HEK293T (cell line): ENCODE data around the gene GNAQ.
A peak's percentile ranks its signal among the peaks of the same experiment; 100 is the strongest.

Experiments used
- CTCF ChIA-PET: fragments of 350-600 bp; formaldehyde crosslinking; extraction: SDS; loops from one replicate; lab custom pipeline; 2021; ENCODE audit warnings: antibody characterized with exemption, inconsistent platforms; lab: Yijun Ruan, JAX
- POLR2A ChIA-PET: fragments of 350-600 bp; formaldehyde crosslinking; extraction: SDS; loops from one replicate; lab custom pipeline; 2020; ENCODE audit warnings: antibody characterized with exemption, inconsistent platforms; lab: Yijun Ruan, JAX
- DNase-seq: peaks from one replicate; pipeline ENCODE4 v3.0.0; 2012; ENCODE audit warnings: mixed read lengths; ENCODE audit errors: extremely low spot score
- ARNT ChIP-seq: fragments of 450-650 bp; IDR thresholded peaks from 2 replicates; pipeline ENCODE4 v1.6.1; 2017; ENCODE audit warnings: mild to moderate bottlenecking
- BHLHE40 ChIP-seq: fragments of 450-650 bp; IDR thresholded peaks from 2 replicates; pipeline ENCODE4 v1.6.1; 2016; ENCODE audit warnings: mild to moderate bottlenecking, moderate library complexity, borderline replicate concordance
- CTBP1 ChIP-seq: fragments of 450-650 bp; IDR thresholded peaks from 2 replicates; pipeline ENCODE4 v1.6.1; 2016; ENCODE audit warnings: borderline replicate concordance
- ELF4 ChIP-seq: fragments of 450-650 bp; IDR thresholded peaks from 2 replicates; pipeline ENCODE4 v1.6.1; 2017; ENCODE audit warnings: antibody characterized with exemption
- FOXA1 ChIP-seq: fragments of 450-650 bp; IDR thresholded peaks from 2 replicates; pipeline ENCODE4 v1.6.1; 2016; ENCODE audit warnings: mild to moderate bottlenecking
- FOXK2 ChIP-seq: fragments of 450-650 bp; IDR thresholded peaks from 2 replicates; pipeline ENCODE4 v1.6.1; 2016; ENCODE audit warnings: mild to moderate bottlenecking
- FOXM1 ChIP-seq: fragments of 450-650 bp; IDR thresholded peaks from 2 replicates; pipeline ENCODE4 v1.6.1; 2017; ENCODE audit warnings: mild to moderate bottlenecking, borderline replicate concordance
- HDGF ChIP-seq: fragments of 450-650 bp; IDR thresholded peaks from 2 replicates; pipeline ENCODE4 v1.6.1; 2017; ENCODE audit warnings: antibody characterized with exemption, borderline replicate concordance
- L3MBTL2 ChIP-seq: fragments of 450-650 bp; conservative IDR thresholded peaks from 2 replicates; pipeline ENCODE4 v1.6.1; 2016; ENCODE audit warnings: mild to moderate bottlenecking
- LEF1 ChIP-seq: fragments of 450-650 bp; IDR thresholded peaks from 2 replicates; pipeline ENCODE4 v1.6.1; 2017; ENCODE audit warnings: mild to moderate bottlenecking, borderline replicate concordance
- NFRKB ChIP-seq: fragments of 450-650 bp; IDR thresholded peaks from 2 replicates; pipeline ENCODE4 v1.6.1; 2016; ENCODE audit warnings: mild to moderate bottlenecking, moderate library complexity
- SP1 ChIP-seq: fragments of 450-650 bp; IDR thresholded peaks from 2 replicates; pipeline ENCODE4 v1.6.1; 2017
- SUZ12 ChIP-seq: fragments of 450-650 bp; IDR thresholded peaks from 2 replicates; pipeline ENCODE4 v1.6.1; 2016; ENCODE audit warnings: mild to moderate bottlenecking
- TARDBP ChIP-seq: fragments of 450-650 bp; IDR thresholded peaks from 2 replicates; pipeline ENCODE4 v1.6.1; 2016
- ZNF384 ChIP-seq: fragments of 450-650 bp; IDR thresholded peaks from 2 replicates; pipeline ENCODE4 v1.6.1; 2016
- TF ChIP-seq, protein P1 (sequence below): fragments of 450-650 bp; IDR thresholded peaks from 2 replicates; pipeline ENCODE4 v1.6.1; 2016

The GNAQ gene

DNA sequence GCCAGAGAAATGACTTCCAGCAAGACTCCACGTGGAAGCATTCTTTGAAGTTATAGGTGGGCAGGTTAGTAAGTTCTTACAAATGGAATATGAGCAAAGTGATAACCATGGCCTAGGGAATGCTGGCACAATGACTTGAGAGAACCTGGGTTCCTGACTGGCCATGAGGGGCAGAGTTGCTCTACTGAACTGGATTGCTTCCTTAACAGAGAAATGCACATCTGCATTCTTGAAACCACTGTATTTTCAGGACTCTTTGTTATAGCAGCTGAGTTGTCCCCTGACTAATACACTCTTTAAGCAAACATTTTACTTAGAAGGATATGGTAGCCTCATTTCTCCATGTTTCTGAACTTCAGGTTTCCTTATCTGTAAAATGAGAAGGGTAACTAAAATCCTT is 275.2 kb downstream of the GNAQ start:
- ChIA-PET CTCF (no interaction called here), POLR2A (no interaction called here)
- no peak for TF ChIP-seq CTBP1
- no peak for TF ChIP-seq HDGF
- no peak for TF ChIP-seq ELF4
- no peak for TF ChIP-seq FOXK2
- TF ChIP-seq FOXM1, result no peak
- TF ChIP-seq SUZ12, result no peak
- no peak for TF ChIP-seq SP1
- no peak for TF ChIP-seq ZNF384
- no peak for DNase-seq

DNA sequence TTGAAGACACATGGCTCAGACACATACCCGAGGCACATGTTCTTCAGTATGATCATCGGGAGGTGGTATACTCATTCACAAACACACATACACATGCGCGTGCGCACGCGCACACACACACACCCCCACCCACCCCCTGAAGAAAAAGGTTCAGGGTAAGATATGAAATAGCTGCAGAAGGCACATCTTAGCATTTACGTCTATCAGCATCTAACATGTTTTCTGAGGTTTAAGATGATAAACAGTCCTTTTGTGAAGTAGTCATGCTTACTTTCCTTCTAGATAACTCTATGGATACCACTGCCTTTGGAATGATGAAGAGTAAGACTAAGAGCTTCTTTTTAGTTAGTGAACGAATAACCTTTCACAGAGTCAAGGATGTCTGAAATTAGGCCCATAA is 278.4 kb downstream of the GNAQ start:
- POLR2A ChIA-PET, result no interaction called here
- CTCF ChIA-PET, result no interaction called here
- TF ChIP-seq ZNF384 (no peak), ARNT (no peak)
- no peak for DNase-seq

DNA sequence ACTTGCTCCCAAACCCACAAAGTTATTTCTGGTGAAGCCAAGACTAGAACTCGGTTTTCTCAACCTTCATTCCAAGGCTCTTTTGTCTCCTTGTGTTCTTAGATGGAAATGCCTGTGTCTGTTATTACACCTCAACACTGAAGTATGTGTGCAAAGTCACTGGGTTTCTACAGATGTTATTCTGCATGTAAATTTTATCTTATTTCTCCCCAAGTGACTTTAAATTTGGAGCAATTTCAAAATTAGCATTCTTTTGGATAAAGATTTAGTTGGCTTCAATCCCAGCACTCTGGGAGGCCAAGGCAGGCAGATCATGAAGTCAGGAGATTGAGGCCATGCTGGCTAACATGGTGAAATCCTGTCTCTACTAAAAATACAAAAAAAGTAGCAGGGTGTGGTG is 279.1 kb downstream of the GNAQ start:
- CTCF ChIA-PET, result no interaction called here
- TF ChIP-seq FOXA1 (no peak), SUZ12 (no peak), ARNT (no peak), FOXK2 (no peak), HDGF (no peak), FOXM1 (no peak), LEF1 (no peak), CTBP1 (no peak), TARDBP (no peak), ZNF384 (no peak), NFRKB (no peak)
- POLR2A ChIA-PET, result no interaction called here
- no peak for DNase-seq

DNA sequence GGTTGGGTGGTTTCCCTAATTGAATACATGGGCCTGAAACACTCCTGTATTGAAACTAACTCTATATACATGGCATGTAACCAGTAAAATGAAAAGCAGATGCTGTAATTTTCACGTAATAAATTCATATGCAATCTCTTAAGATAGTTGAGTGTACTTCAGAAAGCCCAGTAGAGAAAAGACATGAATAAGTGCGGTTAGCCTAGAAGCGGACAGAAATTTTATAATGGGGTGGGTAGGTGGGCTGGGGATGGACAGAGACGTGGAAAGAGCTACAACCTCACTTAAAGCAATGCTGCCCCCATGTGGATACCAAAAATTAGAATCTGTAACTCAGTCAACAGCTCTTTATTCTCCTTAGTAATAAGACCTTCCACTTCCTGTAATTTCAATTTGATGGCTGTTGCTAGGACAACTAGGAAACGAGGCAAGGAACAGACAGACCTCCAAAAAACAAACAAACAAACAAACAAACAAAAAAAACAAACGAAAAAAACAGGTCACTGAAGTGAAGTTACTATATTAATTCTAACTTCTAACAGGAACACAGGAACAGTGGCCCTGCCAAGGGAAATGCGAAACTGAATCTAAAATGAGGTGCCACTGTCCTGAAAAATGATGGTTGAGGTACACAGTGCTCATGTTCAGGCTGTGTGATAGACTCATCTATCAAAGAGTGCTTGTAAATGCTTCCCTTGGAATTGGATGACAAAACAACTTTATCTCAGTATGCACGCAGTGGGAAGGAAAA is 280.1 kb downstream of the GNAQ start:
- peak; percentile 49 for DNase-seq
- CTCF ChIA-PET, result interaction anchor here (0.6 to 1.0 kb wide), 4 partner anchors 18 to 311 kb away, joined by 3 to 10 read pairs (median 3); no protein-coding TSS in a partner anchor
- TF ChIP-seq HDGF (no peak), L3MBTL2 (no peak), SP1 (no peak), FOXA1 (no peak), TARDBP (no peak), ARNT (no peak)
- POLR2A ChIA-PET, result no interaction called here

DNA sequence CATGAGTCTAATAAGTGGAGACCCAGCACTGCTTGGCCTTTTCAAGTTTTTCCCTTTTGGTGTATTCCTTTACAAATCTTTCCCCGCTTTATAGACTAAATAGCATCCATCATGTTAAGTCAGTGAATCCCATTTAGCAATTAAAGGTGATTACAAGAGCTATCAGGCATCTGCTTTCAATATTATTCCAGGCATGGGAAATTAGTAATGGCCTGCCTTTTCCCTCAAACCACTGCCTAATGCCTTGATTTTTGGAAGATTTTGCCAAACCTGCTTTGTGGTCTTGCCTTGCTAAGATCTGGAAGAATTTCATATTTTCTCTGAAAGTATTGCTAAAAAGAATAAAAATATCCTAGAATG is 280.6 kb downstream of the GNAQ start:
- POLR2A ChIA-PET, result no interaction called here
- TF ChIP-seq ELF4 (no peak), SP1 (no peak), ARNT (no peak), CTBP1 (no peak), L3MBTL2 (no peak), FOXM1 (no peak), SUZ12 (no peak), HDGF (no peak), NFRKB (no peak), FOXK2 (no peak), BHLHE40 (no peak)
- no peak for DNase-seq
- CTCF ChIA-PET, result interaction anchor here (0.7 to 1.0 kb wide), 3 partner anchors 18 to 311 kb away, joined by 3 read pairs; no protein-coding TSS in a partner anchor

DNA sequence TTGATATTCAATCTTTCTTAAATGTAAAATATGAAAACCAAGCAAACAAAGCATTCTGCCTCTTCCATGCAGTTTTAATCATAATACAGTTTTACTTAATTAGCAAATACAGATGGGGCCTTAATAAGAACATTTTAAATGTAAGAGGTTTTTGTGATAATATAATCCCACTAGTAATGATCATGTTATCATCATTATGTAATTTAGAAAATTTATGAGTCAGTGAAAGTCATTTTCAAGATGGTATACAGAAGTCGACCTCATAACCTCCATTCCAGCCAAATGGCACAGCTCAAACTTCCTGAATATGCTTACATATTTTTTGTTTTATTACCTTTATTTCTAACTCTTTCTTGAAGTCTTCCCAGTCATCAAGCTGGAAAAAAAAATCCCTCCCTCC is 281.3 kb downstream of the GNAQ start:
- ChIA-PET POLR2A (no interaction called here), CTCF (no interaction called here)
- no peak for DNase-seq
- no peak for TF ChIP-seq FOXM1
- TF ChIP-seq ELF4, result no peak
- TF ChIP-seq ZNF384, result no peak
- TF ChIP-seq NFRKB, result no peak
- TF ChIP-seq SP1, result no peak
- TF ChIP-seq LEF1, result no peak
- TF ChIP-seq FOXK2, result no peak
- TF ChIP-seq ARNT, result no peak
- TF ChIP-seq TARDBP, result no peak
- TF ChIP-seq HDGF, result no peak
- TF ChIP-seq CTBP1, result no peak
- no peak for TF ChIP-seq BHLHE40
- no peak for TF ChIP-seq L3MBTL2
- TF ChIP-seq, protein P1, sequence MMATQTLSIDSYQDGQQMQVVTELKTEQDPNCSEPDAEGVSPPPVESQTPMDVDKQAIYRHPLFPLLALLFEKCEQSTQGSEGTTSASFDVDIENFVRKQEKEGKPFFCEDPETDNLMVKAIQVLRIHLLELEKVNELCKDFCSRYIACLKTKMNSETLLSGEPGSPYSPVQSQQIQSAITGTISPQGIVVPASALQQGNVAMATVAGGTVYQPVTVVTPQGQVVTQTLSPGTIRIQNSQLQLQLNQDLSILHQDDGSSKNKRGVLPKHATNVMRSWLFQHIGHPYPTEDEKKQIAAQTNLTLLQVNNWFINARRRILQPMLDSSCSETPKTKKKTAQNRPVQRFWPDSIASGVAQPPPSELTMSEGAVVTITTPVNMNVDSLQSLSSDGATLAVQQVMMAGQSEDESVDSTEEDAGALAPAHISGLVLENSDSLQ, result no peak
- no peak for TF ChIP-seq FOXA1

DNA sequence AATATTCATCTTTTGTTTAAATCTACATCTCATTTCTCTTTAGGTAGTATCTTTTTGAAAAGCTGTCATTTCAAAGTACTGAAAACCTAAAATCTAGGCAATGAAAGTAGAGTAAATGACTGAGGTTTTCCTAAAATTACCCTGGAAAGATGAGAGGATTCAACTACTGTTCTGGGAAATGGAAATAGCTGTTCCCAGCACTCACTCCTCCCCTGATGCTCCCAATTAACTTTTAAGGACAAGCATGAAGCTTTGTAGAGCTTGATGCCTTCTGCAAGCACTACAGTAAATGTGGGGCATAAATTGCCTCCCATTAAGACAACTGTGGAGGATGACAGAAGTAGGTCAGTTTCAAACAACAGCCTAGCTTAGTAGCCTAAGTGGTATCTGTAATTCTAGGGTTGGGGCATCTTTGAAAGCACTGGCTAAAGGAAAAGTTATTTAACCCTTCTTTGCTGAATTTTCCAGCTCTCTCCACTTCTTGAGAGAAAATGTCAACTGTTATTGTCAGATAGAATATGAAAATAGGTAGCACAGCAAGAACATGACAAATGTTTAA is 283.3 kb downstream of the GNAQ start:
- POLR2A ChIA-PET, result no interaction called here
- CTCF ChIA-PET, result no interaction called here
- TF ChIP-seq ELF4, result no peak
- no peak for TF ChIP-seq LEF1
- DNase-seq, result no peak

DNA sequence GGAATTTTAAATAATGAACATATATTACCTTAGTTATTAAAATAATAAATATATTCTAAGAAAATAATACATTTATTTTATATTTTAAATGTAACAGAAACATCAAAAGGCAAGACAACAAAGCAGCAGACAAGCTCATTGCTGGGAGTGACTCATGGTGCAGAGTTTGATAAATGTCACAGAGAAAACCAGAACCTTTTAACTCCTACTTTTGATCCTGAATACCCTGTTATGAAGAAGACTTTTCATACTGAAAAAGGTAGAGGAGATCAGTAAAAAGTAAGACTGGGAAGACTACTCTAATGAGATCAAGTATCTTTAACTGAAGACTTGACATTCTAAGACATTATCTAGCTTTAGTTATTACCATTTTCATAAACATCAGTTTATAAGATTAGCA is 284.4 kb downstream of the GNAQ start:
- ChIA-PET CTCF (no interaction called here), POLR2A (no interaction called here)
- TF ChIP-seq TARDBP, result no peak
- no peak for TF ChIP-seq FOXK2
- TF ChIP-seq SUZ12, result no peak
- no peak for TF ChIP-seq FOXA1
- no peak for TF ChIP-seq ARNT
- DNase-seq, result no peak
